Tibial artery (tissue), 4 donors: ENCODE results near the gene CCL24.

Experiments
- DNase-seq, 2 donors: peaks; one replicate each; pipeline ENCODE4 v3.0.0-alpha.2; 2019
- H3K27ac ChIP-seq, 2 donors: fragments of 200-600 bp; sonication (generic) in 1 of 2; 1 replicate in 1 of 2; 2 replicates in 1 of 2; pipeline ENCODE4 v1.5.1; 2018 to 2019; ENCODE audit warnings: mild to moderate bottlenecking in 1 of 2
- H3K27me3 ChIP-seq, 2 donors: fragments of 200-600 bp; sonication (generic) in 1 of 2; one replicate each; pipeline versions ENCODE4 v1.5.1 to v1.6.0; 2016 to 2019
- H3K36me3 ChIP-seq, 3 donors: fragments of 200-600 bp; sonication (generic) in 2 of 3; one replicate each; pipeline ENCODE4 v1.5.1; 2016 to 2019; ENCODE audit warnings: mild to moderate bottlenecking in 2 of 3
- H3K4me1 ChIP-seq, 4 donors: fragments of 200-600 bp; sonication (generic) in 2 of 4; 1 replicate in 3 of 4; 2 replicates in 1 of 4; pipeline ENCODE4 v1.5.1; 2016 to 2019
- H3K4me3 ChIP-seq, 2 donors: fragments of 200-600 bp; sonication (generic) in 1 of 2; 1 replicate in 1 of 2; 2 replicates in 1 of 2; pipeline ENCODE4 v1.5.1; 2018 to 2019; ENCODE audit warnings: mild to moderate bottlenecking in 2 of 2
- H3K9me3 ChIP-seq, 3 donors: fragments of 200-600 bp; sonication (generic) in 1 of 3; one replicate each; pipeline ENCODE4 v1.5.1; 2016 to 2019
- CTCF ChIP-seq, 2 experiments: fragments of 200-600 bp in 1 of 2; fragments of 450-650 bp in 1 of 2; IDR thresholded peaks; one replicate each; pipeline ENCODE4 v1.5.1; 2017 to 2019; ENCODE audit warnings: antibody characterized with exemption in 2 of 2, mild to moderate bottlenecking in 1 of 2, moderate library complexity in 1 of 2
- intact Hi-C: fragments of 100-400 bp; cut with DNase I; formaldehyde crosslinking; loops from one replicate; pipeline ENCODE4 v1.15.0; 2023; ENCODE audit warnings: low total_unique reads

CCL24 gene

GRCh38 chr7:75817116-75817515 lies 3.5 kb upstream of the CCL24 start:
- no peaks in the 10 kb centered on the region for H3K4me1 ChIP-seq
- peaks cover 0 to 20% of the 10 kb centered on the region in 2 donors for H3K27me3 ChIP-seq
- H3K4me3 ChIP-seq: no peak overlapping the region
- no peaks in the 10 kb centered on the region for H3K9me3 ChIP-seq
- no peak for DNase-seq
- intact Hi-C loops: no loop called here
- no peak for TF ChIP-seq CTCF (IDR thresholded peaks at IDR 0.05)
- no peaks in the 10 kb centered on the region for H3K36me3 ChIP-seq
- H3K27ac ChIP-seq: no peak overlapping the region

- Histone ChIP-seq H3K9me3 (no peaks in the 10 kb centered on the region), H3K4me1 (no peaks in the 10 kb centered on the region), H3K27ac (no peak overlapping the region), H3K36me3 (no peaks in the 10 kb centered on the region), H3K4me3 (no peak overlapping the region), H3K27me3 (peaks cover 0 to 13% of the 10 kb centered on the region in 2 donors)
- no peak for DNase-seq
- TF ChIP-seq CTCF (IDR thresholded peaks at IDR 0.05): no peak
- intact Hi-C loops: no loop called here
These were observed 1.9 kb upstream of the CCL24 start for GRCh38 chr7:75815418-75816064.

GRCh38 chr7:75814407-75814947 lies 871 bp upstream of the CCL24 start:
- Histone ChIP-seq H3K4me3 (no peak overlapping the region), H3K9me3 (no peaks in the 10 kb centered on the region), H3K27ac (no peak overlapping the region), H3K36me3 (no peaks in the 10 kb centered on the region), H3K4me1 (no peaks in the 10 kb centered on the region), H3K27me3 (peaks cover 0 to 13% of the 10 kb centered on the region in 2 donors)
- DNase-seq: no peak
- TF ChIP-seq CTCF (IDR thresholded peaks at IDR 0.05): no peak
- intact Hi-C loops: no loop called here

GRCh38 chr7:75813084-75813483 lies 522 bp downstream of the CCL24 start:
- Histone ChIP-seq H3K27ac (no peak overlapping the region), H3K27me3 (peaks cover 0 to 13% of the 10 kb centered on the region in 2 donors), H3K4me3 (no peak overlapping the region), H3K9me3 (no peaks in the 10 kb centered on the region), H3K36me3 (no peaks in the 10 kb centered on the region), H3K4me1 (no peaks in the 10 kb centered on the region)
- TF ChIP-seq CTCF (IDR thresholded peaks at IDR 0.05): no peak
- intact Hi-C loops: no loop called here
- DNase-seq: no peak

GRCh38 chr7:75811894-75812678 lies 1.5 kb downstream of the CCL24 start:
- Histone ChIP-seq H3K36me3 (no peaks in the 10 kb centered on the region), H3K27me3 (peaks cover 0 to 12% of the 10 kb centered on the region in 2 donors), H3K4me1 (no peaks in the 10 kb centered on the region), H3K4me3 (no peak overlapping the region), H3K9me3 (peaks cover 0 to 9% (median 8%) of the 10 kb centered on the region in 3 donors), H3K27ac (no peak overlapping the region)
- intact Hi-C loops: no loop called here
- no peak for DNase-seq
- TF ChIP-seq CTCF (IDR thresholded peaks at IDR 0.05): no peak
